HEK293T (cell line): ENCODE data around the gene NPRL2.
A peak's percentile ranks its signal among the peaks of the same experiment; 100 is the strongest.

Experiments
- CTCF ChIA-PET: fragments of 350-600 bp; formaldehyde crosslinking; extraction: SDS; loops from one replicate; lab custom pipeline; 2021; ENCODE audit warnings: antibody characterized with exemption, inconsistent platforms; lab: Yijun Ruan, JAX
- POLR2A ChIA-PET: fragments of 350-600 bp; formaldehyde crosslinking; extraction: SDS; loops from one replicate; lab custom pipeline; 2020; ENCODE audit warnings: antibody characterized with exemption, inconsistent platforms; lab: Yijun Ruan, JAX
- DNase-seq: peaks from one replicate; pipeline ENCODE4 v3.0.0; 2012; ENCODE audit warnings: mixed read lengths; ENCODE audit errors: extremely low spot score
- ARNT ChIP-seq: fragments of 450-650 bp; IDR thresholded peaks from 2 replicates; pipeline ENCODE4 v1.6.1; 2017; ENCODE audit warnings: mild to moderate bottlenecking
- BHLHE40 ChIP-seq: fragments of 450-650 bp; IDR thresholded peaks from 2 replicates; pipeline ENCODE4 v1.6.1; 2016; ENCODE audit warnings: mild to moderate bottlenecking, moderate library complexity, borderline replicate concordance
- CTBP1 ChIP-seq: fragments of 450-650 bp; IDR thresholded peaks from 2 replicates; pipeline ENCODE4 v1.6.1; 2016; ENCODE audit warnings: borderline replicate concordance
- ELF4 ChIP-seq: fragments of 450-650 bp; IDR thresholded peaks from 2 replicates; pipeline ENCODE4 v1.6.1; 2017; ENCODE audit warnings: antibody characterized with exemption
- FOXA1 ChIP-seq: fragments of 450-650 bp; IDR thresholded peaks from 2 replicates; pipeline ENCODE4 v1.6.1; 2016; ENCODE audit warnings: mild to moderate bottlenecking
- FOXK2 ChIP-seq: fragments of 450-650 bp; IDR thresholded peaks from 2 replicates; pipeline ENCODE4 v1.6.1; 2016; ENCODE audit warnings: mild to moderate bottlenecking
- FOXM1 ChIP-seq: fragments of 450-650 bp; IDR thresholded peaks from 2 replicates; pipeline ENCODE4 v1.6.1; 2017; ENCODE audit warnings: mild to moderate bottlenecking, borderline replicate concordance
- HDGF ChIP-seq: fragments of 450-650 bp; IDR thresholded peaks from 2 replicates; pipeline ENCODE4 v1.6.1; 2017; ENCODE audit warnings: antibody characterized with exemption, borderline replicate concordance
- L3MBTL2 ChIP-seq: fragments of 450-650 bp; conservative IDR thresholded peaks from 2 replicates; pipeline ENCODE4 v1.6.1; 2016; ENCODE audit warnings: mild to moderate bottlenecking
- LEF1 ChIP-seq: fragments of 450-650 bp; IDR thresholded peaks from 2 replicates; pipeline ENCODE4 v1.6.1; 2017; ENCODE audit warnings: mild to moderate bottlenecking, borderline replicate concordance
- NFRKB ChIP-seq: fragments of 450-650 bp; IDR thresholded peaks from 2 replicates; pipeline ENCODE4 v1.6.1; 2016; ENCODE audit warnings: mild to moderate bottlenecking, moderate library complexity
- PKNOX1 ChIP-seq: fragments of 450-650 bp; IDR thresholded peaks from 2 replicates; pipeline ENCODE4 v1.6.1; 2016
- SP1 ChIP-seq: fragments of 450-650 bp; IDR thresholded peaks from 2 replicates; pipeline ENCODE4 v1.6.1; 2017
- SUZ12 ChIP-seq: fragments of 450-650 bp; IDR thresholded peaks from 2 replicates; pipeline ENCODE4 v1.6.1; 2016; ENCODE audit warnings: mild to moderate bottlenecking
- TARDBP ChIP-seq: fragments of 450-650 bp; IDR thresholded peaks from 2 replicates; pipeline ENCODE4 v1.6.1; 2016
- ZNF384 ChIP-seq: fragments of 450-650 bp; IDR thresholded peaks from 2 replicates; pipeline ENCODE4 v1.6.1; 2016

NPRL2 gene

GRCh38 chr3:50364573-50365079 is 14.1 kb upstream of the NPRL2 start:
- no peak for DNase-seq
- ChIA-PET CTCF (no interaction called here), POLR2A (interaction anchor here (1.2 to 1.6 kb wide), 4 partner anchors 11 to 28 kb away, joined by 3 to 6 read pairs (median 4); no protein-coding TSS in a partner anchor)
- TF ChIP-seq SP1, result no peak

DNA sequence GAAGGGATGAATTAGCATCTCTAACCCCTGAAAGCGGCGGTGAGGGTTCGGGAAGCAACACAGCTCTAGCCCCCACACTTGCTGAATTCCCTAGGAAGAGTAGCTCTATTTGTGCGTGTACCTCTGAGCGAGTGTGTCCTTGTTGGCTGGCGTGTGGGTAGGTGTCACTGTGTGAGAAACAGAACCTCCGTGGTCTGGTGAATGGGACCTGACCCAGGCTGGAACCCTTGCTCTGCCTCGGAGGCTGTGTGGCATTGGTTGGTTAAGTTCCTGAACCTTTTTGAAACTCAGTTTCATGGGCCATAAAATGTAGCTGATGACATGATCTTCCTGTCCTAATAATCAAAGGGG is 9.2 kb upstream of the NPRL2 start:
- ChIA-PET POLR2A (interaction anchor here (1.6 kb wide), 1 partner anchor 9 kb away, joined by 11 read pairs; the partner anchor contains the start of genes CYB561D2 and NPRL2), CTCF (interaction anchor here (0.9 kb wide), 1 partner anchor 209 kb away, joined by 4 read pairs; no protein-coding TSS in a partner anchor)
- DNase-seq, result no peak
- TF ChIP-seq BHLHE40 (no peak), CTBP1 (no peak), ARNT (no peak), NFRKB (no peak), HDGF (no peak), L3MBTL2 (no peak)

DNA sequence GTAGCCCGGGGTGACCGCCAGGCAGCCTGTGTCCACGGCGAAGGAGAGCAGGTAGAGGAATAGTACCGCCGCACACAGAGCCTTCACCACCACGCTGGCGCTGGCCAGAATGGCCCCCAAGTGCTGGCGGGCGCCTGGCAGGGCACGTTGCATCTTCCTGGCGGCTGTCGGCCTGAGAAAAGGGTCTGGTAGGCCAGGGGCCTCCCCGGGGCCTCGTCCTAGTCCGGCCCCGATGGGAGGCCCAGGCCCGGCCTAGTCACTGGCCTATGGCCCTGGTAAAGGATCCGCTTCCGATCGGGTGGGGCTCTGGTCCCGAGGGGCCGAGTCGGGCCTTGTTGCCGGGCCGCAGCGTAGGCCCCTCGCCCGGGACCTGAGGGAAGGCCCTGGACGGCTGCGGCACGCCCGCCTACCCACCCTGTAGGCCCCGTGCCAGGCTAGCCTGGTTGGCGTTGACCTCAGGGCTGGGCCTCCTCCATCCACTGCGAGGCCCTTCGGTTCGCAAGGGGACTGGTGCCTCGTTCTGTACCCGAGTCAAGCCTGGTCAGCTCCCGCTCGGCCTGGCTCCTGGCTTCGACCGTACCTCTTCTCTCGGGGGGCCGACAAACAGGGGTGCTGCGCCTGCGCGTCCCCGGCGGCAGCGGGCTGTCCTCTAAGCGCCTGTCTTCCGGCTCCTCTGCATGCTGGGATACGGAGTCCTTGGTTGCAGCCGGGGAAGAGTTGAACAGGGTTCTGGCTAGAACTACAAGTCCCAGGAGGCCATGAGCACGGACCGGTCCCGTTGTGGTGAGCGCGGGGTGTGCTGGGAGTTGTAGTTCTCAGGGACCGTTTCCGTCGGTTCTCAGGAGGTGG is 8.6 kb upstream of the NPRL2 start, which contains the start of gene TMEM115:
Gene TMEM115, minus strand, starts transcription at position 611 of the 849 bp plus-strand sequence. Its CDS starts 458 bp downstream, at position 153.
- ChIA-PET CTCF (interaction anchor here (0.9 kb wide), 1 partner anchor 210 kb away, joined by 4 read pairs; no protein-coding TSS in a partner anchor), POLR2A (interaction anchor here (1.4 to 1.6 kb wide), 2 partner anchors 9 to 21 kb away, joined by 3 to 11 read pairs; partner anchors contain the start of genes CYB561D2 and NPRL2)
- TF ChIP-seq LEF1 (no peak), L3MBTL2 (peak; percentile 88), NFRKB (no peak), ELF4 (peak; percentile 96), SUZ12 (peak; percentile 94)
- peak; percentile 97 for DNase-seq

DNA sequence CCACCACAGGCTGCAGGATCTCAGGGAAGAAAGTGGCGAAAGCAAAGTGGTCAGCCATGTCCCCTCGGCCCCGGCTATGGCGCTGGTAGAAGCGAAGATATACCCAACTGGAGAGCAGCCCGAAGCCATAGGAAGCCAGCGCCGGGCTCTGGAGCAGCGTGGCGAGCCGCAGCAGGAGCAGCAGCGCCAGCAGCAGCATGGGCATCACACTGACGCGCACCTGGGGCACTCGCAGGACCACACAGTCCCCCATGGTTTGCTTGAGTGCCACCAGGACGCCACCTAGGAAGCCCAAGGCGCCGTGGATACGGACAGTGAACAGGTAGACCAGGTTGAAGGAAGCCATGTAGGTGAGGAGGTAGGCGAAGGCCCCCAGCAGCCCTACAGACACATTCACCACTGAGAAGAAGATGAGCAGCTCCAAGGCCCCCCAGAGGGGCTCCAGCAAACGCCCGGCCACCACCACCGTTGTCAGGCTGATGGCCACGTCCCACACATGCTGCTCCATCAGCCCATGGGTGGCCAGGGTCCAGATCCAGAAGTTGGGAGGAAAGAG is 7.9 kb upstream of the NPRL2 start:
- TF ChIP-seq CTBP1 (no peak), L3MBTL2 (no peak), BHLHE40 (no peak), FOXM1 (no peak)
- ChIA-PET CTCF (no interaction called here), POLR2A (interaction anchor here (1.4 kb wide), 1 partner anchor 21 kb away, joined by 3 read pairs; no protein-coding TSS in a partner anchor)
- no peak for DNase-seq

- ChIA-PET CTCF (interaction anchor here (1.3 kb wide), 1 partner anchor 185 kb away, joined by 3 read pairs; no protein-coding TSS in a partner anchor), POLR2A (interaction anchor here (0.7 to 2.3 kb wide), 4 partner anchors 8 to 62 kb away, joined by 3 to 19 read pairs (median 3); partner anchors contain the start of gene TUSC2)
- TF ChIP-seq LEF1 (no peak), CTBP1 (no peak), TARDBP (no peak), FOXA1 (no peak), ELF4 (no peak), ZNF384 (no peak), L3MBTL2 (no peak), FOXM1 (no peak), HDGF (no peak), SP1 (no peak), PKNOX1 (no peak), BHLHE40 (no peak), ARNT (no peak), SUZ12 (no peak), FOXK2 (no peak)
- DNase-seq, result no peak
These were observed 6.9 kb upstream of the NPRL2 start for GRCh38 chr3:50357481-50357880.

DNA sequence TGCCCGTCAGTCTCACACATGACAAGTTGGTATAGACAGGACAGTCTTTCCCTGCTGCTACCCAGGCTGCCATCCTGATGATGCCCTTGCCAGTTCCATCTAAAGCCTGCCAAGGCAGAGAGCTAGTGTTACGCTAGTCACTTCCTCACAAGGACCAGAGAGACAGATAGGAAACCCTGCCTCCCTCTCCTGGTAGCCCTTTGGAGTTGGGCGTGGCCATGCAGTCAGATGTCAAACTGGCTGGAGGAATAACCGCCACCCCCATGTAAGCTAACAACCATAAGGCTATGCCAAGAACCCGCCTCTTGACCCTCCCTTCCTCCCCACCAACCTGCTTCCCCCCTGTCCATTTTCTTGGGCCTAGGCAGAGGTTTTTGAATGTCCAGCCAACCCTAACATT is 6.0 kb upstream of the NPRL2 start:
- DNase-seq, result no peak
- TF ChIP-seq L3MBTL2 (no peak), LEF1 (no peak)
- ChIA-PET CTCF (interaction anchor here (1.3 kb wide), 1 partner anchor 186 kb away, joined by 3 read pairs; no protein-coding TSS in a partner anchor), POLR2A (interaction anchor here (1.3 to 2.3 kb wide), 2 partner anchors 20 to 28 kb away, joined by 3 to 19 read pairs; partner anchors contain the start of gene TUSC2)

DNA sequence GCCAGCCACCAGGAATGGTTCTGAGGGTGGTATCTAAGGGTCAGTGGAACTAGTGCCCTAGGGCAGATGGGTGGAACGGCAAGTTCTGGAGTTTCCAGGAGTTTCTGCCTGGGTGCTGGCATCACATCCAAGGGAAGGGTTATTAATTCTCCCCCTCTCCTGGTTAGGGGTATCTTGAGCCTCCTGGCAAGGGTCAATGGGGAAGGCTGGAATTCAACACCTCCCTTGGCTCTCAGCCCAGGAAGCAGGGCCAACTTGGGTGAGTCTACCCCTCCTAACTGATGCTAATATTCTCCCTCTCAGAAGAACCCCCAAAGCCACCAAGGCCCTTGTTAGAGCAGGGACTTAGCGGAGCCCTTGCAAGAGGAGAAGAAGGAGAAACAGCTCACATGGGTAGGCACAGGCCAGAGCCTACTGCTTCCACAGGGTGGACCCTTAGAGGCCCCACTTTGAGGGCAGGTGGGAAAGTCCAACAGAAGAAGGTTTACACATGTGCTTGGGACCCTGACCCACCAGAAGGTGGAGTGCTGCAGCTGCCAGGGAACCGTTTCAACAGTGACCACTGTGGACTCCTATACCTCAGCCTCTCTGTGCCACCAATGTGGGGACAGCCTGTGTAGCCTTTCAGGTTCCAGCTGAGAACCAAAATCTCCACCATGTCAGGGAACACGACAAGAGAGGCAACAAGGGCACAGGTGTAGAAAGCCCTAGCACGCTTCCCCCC is 5.4 kb upstream of the NPRL2 start:
- TF ChIP-seq FOXA1 (no peak), FOXK2 (no peak), SUZ12 (no peak), L3MBTL2 (no peak), CTBP1 (no peak), ZNF384 (no peak), FOXM1 (no peak), ELF4 (no peak), ARNT (no peak), LEF1 (no peak), HDGF (no peak), PKNOX1 (no peak), NFRKB (no peak), SP1 (no peak), BHLHE40 (no peak), TARDBP (no peak)
- CTCF ChIA-PET, result interaction anchor here (1.3 kb wide), 1 partner anchor 186 kb away, joined by 3 read pairs; no protein-coding TSS in a partner anchor

More for the DNA sequence above, 5.4 kb upstream of the NPRL2 start:
- no peak for DNase-seq
- POLR2A ChIA-PET, result interaction anchor here (2.3 kb wide), 1 partner anchor 19 kb away, joined by 19 read pairs; no protein-coding TSS in a partner anchor
